Measurements from ENCODE around the gene BLVRA. TPM values are rescaled to one million over a fixed set of nuclear protein-coding genes. Genes with fewer than 3 reads are reported as not detected.

BLVRA gene
- total RNA-seq, 1 donor from 2014 or later: 63.4 TPM

DNA sequence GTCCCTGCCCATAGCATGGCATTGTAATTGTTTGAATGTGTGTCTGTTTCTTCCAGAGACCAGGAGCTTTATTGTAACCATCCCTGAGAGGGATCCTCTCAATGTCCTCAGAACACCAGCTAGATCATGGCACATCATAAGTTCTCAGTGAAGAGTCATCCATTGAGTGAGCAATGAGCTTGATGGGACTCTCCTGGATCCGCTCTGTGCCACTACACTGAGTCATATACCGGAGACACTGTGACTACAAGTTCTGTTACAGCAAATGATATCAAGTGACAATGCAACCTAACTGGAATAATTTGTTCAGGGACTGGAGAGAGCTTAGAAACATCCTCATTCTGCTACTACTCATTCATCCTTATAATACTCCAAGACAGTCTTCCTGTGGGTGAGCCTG, 85.8 kb downstream of the BLVRA start:
- H3K36me3 Mint-ChIP-seq (ENCODE audit: unreplicated experiment): no peaks in the 10 kb centered on the region
- no peaks in the 10 kb centered on the region for H3K4me1 Mint-ChIP-seq (ENCODE audit: low read depth, unreplicated experiment)
- H3K27me3 Mint-ChIP-seq (ENCODE audit: unreplicated experiment): peaks cover 3% of the 10 kb centered on the region
- TF ChIP-seq, protein P1, sequence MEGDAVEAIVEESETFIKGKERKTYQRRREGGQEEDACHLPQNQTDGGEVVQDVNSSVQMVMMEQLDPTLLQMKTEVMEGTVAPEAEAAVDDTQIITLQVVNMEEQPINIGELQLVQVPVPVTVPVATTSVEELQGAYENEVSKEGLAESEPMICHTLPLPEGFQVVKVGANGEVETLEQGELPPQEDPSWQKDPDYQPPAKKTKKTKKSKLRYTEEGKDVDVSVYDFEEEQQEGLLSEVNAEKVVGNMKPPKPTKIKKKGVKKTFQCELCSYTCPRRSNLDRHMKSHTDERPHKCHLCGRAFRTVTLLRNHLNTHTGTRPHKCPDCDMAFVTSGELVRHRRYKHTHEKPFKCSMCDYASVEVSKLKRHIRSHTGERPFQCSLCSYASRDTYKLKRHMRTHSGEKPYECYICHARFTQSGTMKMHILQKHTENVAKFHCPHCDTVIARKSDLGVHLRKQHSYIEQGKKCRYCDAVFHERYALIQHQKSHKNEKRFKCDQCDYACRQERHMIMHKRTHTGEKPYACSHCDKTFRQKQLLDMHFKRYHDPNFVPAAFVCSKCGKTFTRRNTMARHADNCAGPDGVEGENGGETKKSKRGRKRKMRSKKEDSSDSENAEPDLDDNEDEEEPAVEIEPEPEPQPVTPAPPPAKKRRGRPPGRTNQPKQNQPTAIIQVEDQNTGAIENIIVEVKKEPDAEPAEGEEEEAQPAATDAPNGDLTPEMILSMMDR (IDR thresholded peaks at IDR 0.05; ENCODE audit: partially characterized antibody, unreplicated experiment): no peak
- no peak for DNase-seq
- peaks cover 2% of the 10 kb centered on the region for H3K9me3 Mint-ChIP-seq (ENCODE audit: unreplicated experiment)
- H3K4me3 Mint-ChIP-seq (ENCODE audit: unreplicated experiment): no peak overlapping the region
- no peak overlapping the region for H3K27ac Mint-ChIP-seq (ENCODE audit: unreplicated experiment)

DNA sequence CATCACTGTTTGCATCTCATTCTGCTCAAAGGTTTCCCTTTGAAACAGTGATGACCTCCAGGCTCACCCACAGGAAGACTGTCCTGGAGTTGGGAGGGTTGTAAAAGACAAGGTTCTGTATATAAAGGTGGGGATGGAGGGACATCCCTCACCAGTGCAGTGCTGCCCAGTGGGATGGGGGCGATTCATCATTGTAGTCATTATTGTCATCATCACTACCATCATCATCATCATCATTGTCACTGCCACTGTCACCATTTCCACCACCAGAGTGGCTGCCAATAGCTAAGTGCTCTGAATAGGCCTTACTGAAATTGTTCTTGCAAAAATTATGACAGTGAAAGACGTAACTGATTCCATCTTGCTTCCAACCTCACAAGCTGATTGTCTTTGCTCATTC, 86.2 kb downstream of the BLVRA start:
- Mint-ChIP-seq H3K27me3 (ENCODE audit: unreplicated experiment) (peaks cover 3% of the 10 kb centered on the region), H3K27ac (ENCODE audit: unreplicated experiment) (no peak overlapping the region), H3K4me1 (ENCODE audit: low read depth, unreplicated experiment) (no peaks in the 10 kb centered on the region), H3K4me3 (ENCODE audit: unreplicated experiment) (no peak overlapping the region), H3K36me3 (ENCODE audit: unreplicated experiment) (no peaks in the 10 kb centered on the region), H3K9me3 (ENCODE audit: unreplicated experiment) (peaks cover 2% of the 10 kb centered on the region)
- TF ChIP-seq, protein P1 (IDR thresholded peaks at IDR 0.05; ENCODE audit: partially characterized antibody, unreplicated experiment): no peak
- DNase-seq: no peak

DNA sequence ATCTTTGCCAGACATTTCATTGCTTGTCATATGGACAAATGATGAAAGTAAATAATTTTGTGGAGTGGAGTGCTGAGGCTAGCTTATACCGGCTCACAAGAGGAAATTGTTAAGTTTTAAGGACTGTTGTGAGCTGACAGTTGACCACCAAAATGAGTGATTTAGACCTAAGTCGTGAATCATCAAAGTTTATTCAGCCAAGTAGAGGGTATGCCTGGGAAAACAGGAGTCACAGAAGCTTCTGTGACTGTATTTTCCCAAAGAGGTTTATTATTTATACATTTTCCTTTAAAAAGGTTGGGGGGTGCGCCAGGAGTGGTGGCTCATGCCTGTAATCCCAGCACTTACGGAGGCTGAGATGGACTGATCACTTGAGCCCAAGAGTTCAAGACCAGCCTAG, 89.0 kb downstream of the BLVRA start:
- no peak overlapping the region for H3K27ac Mint-ChIP-seq (ENCODE audit: unreplicated experiment)
- no peak for DNase-seq
- H3K9me3 Mint-ChIP-seq (ENCODE audit: unreplicated experiment): peaks cover 2% of the 10 kb centered on the region
- H3K4me1 Mint-ChIP-seq (ENCODE audit: low read depth, unreplicated experiment): no peaks in the 10 kb centered on the region
- H3K4me3 Mint-ChIP-seq (ENCODE audit: unreplicated experiment): no peak overlapping the region
- no peaks in the 10 kb centered on the region for H3K36me3 Mint-ChIP-seq (ENCODE audit: unreplicated experiment)
- TF ChIP-seq, protein P1 (IDR thresholded peaks at IDR 0.05; ENCODE audit: partially characterized antibody, unreplicated experiment): no peak
- H3K27me3 Mint-ChIP-seq (ENCODE audit: unreplicated experiment): peaks cover 3% of the 10 kb centered on the region

DNA sequence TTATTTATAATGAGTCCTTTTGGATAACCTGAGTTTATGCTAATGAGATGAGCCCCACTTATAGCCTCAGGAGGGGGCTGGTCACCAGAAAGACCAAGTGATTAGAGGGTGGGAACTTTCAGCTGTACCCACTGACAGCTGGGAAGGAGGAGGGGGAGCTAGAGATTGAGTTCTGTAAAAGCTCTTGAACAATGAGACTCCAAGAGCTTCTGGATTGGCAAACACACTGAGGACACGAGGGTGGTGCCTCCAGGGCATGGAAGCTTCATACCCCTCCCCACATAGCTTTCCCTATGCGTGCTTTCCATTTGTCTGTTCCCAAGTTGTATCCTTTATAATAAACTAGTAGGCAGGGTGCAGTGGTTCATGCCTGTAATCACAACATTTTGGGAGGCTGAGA, 90.6 kb downstream of the BLVRA start:
- TF ChIP-seq, protein P1 (IDR thresholded peaks at IDR 0.05; ENCODE audit: partially characterized antibody, unreplicated experiment): no peak
- Mint-ChIP-seq H3K27me3 (ENCODE audit: unreplicated experiment) (no peaks in the 10 kb centered on the region), H3K9me3 (ENCODE audit: unreplicated experiment) (peaks cover 2% of the 10 kb centered on the region), H3K4me1 (ENCODE audit: low read depth, unreplicated experiment) (no peaks in the 10 kb centered on the region), H3K27ac (ENCODE audit: unreplicated experiment) (no peak overlapping the region), H3K36me3 (ENCODE audit: unreplicated experiment) (no peaks in the 10 kb centered on the region), H3K4me3 (ENCODE audit: unreplicated experiment) (no peak overlapping the region)
- DNase-seq: no peak

DNA sequence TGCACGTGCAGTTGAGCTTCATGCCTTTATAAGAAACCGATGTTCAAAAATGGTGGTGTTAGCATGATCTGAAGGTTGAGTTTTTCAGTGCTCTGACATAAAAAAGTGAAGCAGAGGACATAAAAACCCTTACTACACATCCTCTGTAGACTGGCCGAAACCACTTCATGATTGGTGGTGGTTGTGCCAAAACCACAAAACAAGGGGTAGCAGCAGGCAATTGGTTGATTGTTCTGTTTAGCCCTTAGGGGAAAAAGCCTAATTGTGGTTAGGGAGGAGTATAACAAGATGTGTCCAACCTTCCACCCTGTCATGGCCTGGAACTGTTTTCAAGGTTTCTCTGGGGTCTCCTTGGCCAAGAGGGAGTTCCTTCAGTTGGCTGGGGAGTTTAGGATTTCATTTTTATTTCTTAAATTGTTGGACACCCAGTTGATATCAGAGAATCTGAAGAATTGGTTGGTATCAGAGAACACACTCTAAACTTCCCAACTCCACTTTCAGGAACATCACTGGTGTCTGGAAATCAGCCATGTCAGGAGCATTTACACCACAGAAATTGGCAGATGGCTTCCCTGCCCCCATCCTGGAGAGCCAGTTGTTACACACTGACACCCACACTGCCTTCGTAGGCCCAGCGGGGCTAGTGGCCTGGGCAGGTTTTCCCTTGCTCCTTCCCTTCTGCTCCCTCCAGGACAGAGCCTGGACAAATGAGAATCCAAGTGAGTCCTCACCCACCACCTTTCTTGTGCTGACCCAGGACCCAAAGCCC, 92.1 kb downstream of the BLVRA start:
- Mint-ChIP-seq H3K27me3 (ENCODE audit: unreplicated experiment) (peaks cover 3% of the 10 kb centered on the region), H3K9me3 (ENCODE audit: unreplicated experiment) (peaks cover 4% of the 10 kb centered on the region), H3K4me1 (ENCODE audit: low read depth, unreplicated experiment) (no peaks in the 10 kb centered on the region), H3K4me3 (ENCODE audit: unreplicated experiment) (no peak overlapping the region), H3K27ac (ENCODE audit: unreplicated experiment) (no peak overlapping the region), H3K36me3 (ENCODE audit: unreplicated experiment) (no peaks in the 10 kb centered on the region)
- no peak for DNase-seq
- TF ChIP-seq, protein P1 (IDR thresholded peaks at IDR 0.05; ENCODE audit: partially characterized antibody, unreplicated experiment): no peak
